GM21515 (cell line): ENCODE results near the gene DNAJC4.
A peak's percentile ranks its signal among the peaks of the same experiment; 100 is the strongest.

Experiments used
- ATAC-seq: cut with Tn5 transposase; IDR thresholded peaks from one replicate; pipeline ENCODE4 v1.9.1; 2021; ENCODE audit not compliant: unreplicated experiment

DNAJC4 gene

DNA sequence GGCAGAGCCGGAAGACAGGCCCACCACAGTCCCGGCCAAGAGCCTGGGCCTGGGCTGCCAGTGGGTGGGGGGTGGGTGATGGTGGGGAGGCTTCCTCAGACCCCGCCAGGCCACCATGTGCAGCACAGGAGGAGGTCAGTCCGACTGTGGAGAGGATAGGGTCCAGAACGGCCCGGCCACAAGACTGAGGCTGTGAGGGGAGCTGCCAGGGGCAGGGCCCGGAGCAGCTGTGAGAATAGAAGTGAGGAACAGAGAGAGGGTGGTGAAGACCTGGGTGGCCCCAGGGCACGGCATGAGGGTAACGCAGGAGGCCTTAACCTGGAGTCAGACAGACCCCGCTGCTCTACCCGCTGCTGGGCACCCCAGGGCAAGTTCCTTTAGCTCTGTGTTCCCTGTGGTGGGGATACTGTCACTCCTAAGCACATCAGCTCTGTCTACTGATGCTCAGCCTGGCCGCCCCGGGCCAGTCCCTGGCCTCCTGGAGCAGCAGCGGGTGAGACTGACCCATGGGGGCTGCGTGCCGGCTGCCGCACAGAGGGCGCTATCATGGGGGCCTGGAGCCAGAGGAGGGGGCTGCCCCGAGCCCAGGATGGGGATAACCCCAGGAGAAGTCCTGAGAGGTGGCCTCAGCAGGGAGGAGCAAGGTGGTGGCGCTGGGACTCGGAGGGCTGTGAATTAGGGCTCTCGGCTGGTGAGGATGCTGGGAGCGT is 22.1 kb upstream of the DNAJC4 start:
- no peak for ATAC-seq

GRCh38 chr11:64208796-64209562 is 21.4 kb upstream of the DNAJC4 start:
- no peak for ATAC-seq

DNA sequence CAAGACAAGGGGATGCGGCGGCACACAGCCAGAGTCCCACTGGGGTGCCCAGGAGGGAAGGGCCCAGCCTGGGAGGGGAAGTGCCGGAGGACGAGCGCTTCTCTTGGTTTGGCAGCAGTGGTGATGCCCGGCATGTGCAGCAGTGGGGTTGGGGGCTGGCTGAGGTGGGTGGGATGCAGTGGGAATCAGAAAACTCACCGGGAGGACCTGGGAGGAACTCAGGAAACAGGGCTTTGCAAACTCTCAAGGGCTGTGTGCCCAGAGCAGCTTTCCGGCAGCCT is 20.8 kb upstream of the DNAJC4 start:
- ATAC-seq: no peak

DNA sequence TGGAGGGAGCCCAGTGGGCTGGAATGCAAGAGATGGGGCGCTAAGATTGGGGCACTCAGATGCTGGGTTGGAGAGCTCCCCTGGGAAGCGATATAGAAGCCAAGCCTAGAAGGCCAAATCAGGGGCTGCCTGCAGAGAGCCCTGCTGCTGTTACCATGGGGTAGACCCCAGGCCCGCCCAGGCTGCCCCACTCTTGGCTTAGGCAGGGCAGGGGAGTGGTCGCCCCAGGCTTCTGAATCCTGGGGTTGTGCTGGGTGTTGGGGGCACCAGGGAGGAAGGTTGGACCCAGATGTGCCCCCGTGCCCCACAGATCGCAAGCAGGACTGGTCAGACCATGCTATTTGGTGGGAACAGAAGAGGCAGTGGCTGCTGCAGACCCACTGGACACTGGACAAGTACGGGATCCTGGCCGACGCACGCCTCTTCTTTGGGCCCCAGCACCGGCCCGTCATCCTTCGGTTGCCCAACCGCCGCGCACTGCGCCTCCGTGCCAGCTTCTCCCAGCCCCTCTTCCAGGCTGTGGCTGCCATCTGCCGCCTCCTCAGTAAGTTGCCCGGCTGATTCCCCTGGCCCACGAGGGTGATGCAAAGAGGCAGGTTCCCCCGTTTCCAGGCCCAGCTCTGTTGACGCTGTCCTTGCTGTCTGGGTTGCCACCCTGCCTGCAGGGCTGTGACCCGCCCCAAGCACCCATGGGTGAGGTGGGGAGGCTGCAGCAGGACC is 19.9 kb upstream of the DNAJC4 start:
- no peak for ATAC-seq

DNA sequence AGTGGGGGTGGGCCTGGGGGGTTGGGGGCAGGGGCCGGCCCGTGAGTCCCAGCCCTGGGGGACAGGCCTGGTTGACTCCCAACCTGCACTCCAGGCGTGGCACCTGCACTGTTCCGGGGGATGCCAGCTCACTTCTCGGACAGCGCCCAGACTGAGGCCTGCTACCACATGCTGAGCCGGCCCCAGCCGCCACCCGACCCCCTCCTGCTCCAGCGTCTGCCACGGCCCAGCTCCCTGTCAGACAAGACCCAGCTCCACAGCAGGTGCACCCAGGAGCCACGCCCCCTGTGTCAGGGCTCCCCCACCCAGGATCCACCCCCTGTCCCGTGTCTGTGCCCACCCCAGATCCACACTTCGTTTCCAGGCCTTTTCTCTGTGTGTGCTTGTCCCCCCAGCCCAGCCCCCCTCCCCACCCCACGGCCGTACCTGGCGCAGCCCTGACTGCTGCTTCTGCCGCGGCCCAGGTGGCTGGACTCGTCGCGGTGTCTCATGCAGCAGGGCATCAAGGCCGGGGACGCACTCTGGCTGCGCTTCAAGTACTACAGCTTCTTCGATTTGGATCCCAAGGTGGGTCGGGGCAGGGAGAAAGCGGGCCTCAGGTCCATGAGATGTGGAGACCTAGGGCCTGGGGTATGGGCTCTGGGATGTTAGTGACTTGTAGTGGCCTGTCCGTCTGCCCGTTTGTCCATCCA is 19.0 kb upstream of the DNAJC4 start:
- no peak for ATAC-seq

GRCh38 chr11:64216879-64217278 is 13.5 kb upstream of the DNAJC4 start:
- no peak for ATAC-seq

DNA sequence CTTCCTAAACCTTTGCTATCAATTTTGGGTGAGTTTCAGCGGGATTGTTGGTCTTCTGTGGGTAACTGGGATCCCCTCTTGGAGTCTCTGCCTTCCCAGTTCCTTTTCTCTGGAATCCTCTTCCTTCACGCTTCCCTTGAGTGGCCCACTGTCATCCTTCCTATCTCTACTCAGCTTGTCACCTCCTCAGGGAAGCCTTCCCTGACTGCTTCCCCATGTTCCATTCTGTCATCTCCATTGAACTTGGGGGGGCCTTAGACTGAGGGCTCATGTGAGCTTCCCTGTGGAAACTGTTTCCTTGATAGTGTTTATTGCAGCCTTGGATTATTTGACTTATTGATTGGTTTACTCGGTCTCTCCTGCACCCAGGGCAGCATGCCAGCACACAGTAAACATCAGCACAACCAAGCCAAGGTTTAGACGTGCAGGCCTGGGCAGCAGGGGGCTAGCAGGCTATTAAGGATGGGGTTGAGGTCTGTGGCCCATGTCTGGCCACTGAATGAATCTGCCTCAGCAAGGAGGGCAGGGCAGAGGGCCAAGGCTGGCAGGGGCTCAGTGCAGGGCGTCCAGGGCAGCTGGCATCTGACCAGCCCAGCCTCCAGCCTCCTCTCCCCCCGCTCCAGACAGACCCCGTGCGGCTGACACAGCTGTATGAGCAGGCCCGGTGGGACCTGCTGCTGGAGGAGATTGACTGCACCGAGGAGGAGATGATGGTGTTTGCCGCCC is 11.6 kb upstream of the DNAJC4 start:
- no peak for ATAC-seq

- ATAC-seq: no peak
These were observed 11.0 kb upstream of the DNAJC4 start for GRCh38 chr11:64219354-64219684.

DNA sequence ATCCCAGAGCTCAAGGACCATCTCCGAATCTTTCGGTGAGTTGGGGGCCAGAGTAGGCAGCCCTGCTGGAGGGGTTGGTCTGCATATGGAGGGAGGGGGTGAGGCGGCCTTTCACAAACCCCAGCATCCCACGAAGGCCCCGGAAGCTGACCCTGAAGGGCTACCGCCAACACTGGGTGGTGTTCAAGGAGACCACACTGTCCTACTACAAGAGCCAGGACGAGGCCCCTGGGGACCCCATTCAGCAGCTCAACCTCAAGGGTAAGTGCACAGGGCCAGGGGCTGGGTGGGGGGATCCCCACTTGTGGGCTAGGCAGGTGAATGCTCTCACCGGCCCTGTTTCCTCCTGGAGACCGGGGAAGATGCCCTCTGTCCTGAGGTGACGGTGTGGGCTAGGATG is 10.6 kb upstream of the DNAJC4 start:
- ATAC-seq: no peak

DNA sequence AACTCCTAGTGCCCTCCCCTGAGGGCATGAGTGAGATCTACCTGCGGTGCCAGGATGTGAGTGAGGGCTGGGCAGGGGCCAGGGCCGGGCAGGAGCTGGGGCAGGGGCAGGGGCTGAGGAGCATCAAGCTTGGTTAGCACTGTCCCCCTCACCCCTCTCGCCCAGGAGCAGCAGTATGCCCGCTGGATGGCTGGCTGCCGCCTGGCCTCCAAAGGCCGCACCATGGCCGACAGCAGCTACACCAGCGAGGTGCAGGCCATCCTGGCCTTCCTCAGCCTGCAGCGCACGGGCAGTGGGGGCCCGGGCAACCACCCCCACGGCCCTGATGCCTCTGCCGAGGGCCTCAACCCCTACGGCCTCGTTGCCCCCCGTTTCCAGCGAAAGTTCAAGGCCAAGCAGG is 10.1 kb upstream of the DNAJC4 start:
- ATAC-seq: no peak

GRCh38 chr11:64220798-64221197 is 9.6 kb upstream of the DNAJC4 start:
- ATAC-seq: no peak

DNA sequence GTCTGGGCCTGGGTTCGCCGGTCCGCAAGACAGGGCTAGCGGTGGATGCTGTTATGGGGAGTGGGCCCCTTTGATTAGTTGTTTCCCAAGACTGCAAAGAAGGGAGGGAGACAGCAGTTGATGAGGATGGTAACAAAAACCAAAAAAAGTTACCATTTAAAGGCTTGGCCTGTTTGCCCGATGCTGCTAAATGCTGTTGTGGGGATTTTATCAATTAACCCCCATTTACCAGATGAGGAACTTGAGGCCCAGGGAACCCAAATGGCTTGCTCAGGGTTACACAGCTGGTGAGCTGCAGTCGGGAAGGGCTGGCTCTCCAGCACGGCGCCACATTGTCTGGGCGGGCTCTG is 7.7 kb upstream of the DNAJC4 start:
- ATAC-seq: no peak

DNA sequence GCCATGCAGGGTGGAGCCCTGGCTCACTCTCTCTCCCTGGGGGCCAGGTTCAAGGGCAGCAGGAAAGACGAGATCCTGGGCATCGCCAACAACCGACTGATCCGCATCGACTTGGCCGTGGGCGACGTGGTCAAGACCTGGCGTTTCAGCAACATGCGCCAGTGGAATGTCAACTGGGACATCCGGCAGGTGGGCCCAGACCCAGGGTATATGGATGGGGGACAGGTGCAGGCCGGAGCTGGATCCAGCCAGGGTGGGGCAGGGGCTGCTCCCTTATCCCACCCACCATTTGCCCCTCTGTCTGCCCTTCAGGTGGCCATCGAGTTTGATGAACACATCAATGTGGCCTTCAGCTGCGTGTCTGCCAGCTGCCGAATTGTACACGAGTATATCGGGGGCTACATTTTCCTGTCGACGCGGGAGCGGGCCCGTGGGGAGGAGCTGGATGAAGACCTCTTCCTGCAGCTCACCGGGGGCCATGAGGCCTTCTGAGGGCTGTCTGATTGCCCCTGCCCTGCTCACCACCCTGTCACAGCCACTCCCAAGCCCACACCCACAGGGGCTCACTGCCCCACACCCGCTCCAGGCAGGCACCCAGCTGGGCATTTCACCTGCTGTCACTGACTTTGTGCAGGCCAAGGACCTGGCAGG is 7.2 kb upstream of the DNAJC4 start:
- ATAC-seq: no peak

DNA sequence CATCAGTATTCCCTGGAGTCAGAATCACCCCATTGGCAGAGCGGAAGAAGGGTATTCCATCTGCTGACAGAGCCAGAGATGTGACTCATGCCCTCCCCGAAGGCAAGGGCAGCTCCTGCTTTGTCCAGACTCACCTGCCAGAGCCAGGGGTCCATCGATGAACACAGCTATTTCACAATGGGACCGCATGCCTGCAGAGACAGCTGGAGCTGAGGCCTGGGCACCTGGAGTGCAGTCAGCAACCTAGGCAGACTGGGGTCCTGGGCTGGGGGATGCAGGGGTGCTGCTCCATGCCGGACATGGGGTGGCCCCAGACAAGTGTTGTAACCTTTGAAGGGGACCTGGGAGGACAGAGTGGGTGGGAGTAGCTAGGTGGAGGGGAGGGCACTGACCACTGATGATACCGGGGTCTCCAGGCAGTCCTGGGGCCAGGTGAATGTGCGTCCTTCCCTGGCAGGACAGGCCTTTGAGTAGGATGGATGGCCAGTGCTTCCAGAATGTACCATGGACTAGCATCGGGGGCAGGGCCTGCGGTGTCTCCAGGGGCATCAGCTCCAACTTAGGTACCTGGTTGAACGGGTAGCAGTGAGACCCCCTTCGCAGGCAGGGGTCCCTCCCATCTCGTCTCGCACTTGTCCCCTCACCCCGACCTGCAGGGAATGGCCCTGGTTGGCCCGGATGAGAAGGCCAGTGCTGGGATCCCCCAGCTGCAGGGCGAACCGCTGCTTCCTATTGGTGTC is 6.0 kb upstream of the DNAJC4 start:
- no peak for ATAC-seq

GRCh38 chr11:64224891-64225607 is 5.3 kb upstream of the DNAJC4 start:
- no peak for ATAC-seq

DNA sequence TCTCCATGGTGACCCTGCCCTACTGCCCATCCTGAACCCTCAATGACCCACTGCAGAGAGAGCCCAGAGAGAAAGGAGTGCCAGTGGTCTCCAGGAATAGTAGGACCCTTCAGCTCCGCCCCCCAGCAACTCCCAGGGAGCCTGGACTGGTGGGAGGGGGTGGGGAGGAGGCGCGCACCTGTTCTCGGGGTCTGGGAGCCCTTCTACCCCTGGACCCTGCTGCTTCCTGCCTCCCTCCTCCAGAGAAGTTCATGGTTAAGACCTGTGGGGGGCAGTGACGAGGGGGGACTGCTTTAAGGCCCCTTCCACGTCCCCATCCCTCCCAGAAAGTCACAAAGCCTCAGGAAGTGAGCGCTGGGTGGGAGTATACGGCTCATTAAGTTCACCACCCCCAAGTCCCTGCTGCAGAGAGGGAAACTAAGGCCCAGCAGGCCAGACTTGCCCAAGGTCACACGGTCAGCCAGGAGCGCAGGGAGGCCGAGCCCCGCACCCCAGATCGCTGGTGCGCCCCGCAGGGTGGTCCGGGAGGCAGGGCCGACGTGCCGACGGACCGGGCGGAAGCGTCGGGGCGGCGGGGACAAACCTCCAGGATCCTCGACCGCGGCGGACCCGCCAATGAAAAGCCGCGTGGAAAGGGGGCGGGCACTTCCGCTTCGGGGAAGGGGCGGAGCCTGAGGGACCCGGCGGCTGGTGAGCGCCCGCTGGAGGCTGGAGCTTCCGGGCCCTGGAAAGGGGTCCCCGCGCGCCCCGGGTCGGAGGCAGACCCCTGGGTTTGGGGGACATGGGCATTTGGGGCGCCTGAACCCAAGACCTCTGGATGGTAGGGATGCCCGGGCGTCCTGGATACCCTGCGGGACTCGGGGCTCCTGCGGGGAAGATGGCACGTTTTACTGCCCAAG is 4.5 kb upstream of the DNAJC4 start, which contains the start of the genes NUDT22 and TRPT1:
Gene NUDT22 (plus strand): TSS at position 667 of the 899 bp plus-strand sequence. CDS start 379 bp downstream, outside the sequence.
Gene TRPT1 (minus strand): TSS at position 579 of the 899 bp plus-strand sequence. CDS start 326 bp downstream, at position 253.
- peak; percentile 52 for ATAC-seq

- no peak for ATAC-seq
These were observed 3.8 kb upstream of the DNAJC4 start for GRCh38 chr11:64226507-64227051.
